PC-3 (cell line): ENCODE results near the gene GRIPAP1. TPM values are rescaled to one million over a fixed set of nuclear protein-coding genes. Genes with fewer than 3 reads are reported as not detected.

Experiments used
- ATAC-seq: fragments of 200-7000 bp; cut with Tn5 transposase; 2 replicates; pipeline ENCODE4 v1.9.1; 2020; ENCODE audit warnings: mild to moderate bottlenecking, moderate library complexity
- BruUV-seq: library from RNA; stranded (reverse); fragments of 400-500 nt; replicated peaks from 2 replicates; lab custom pipeline; 2021; lab: Mats Ljungman, UMichigan
- CTCF ChIA-PET: fragments of 300-600 bp; sonication (Branson Sonifier 250); formaldehyde crosslinking; loops from one replicate; lab custom pipeline; 2022; ENCODE audit warnings: antibody characterized with exemption; lab: Charles Lee
- POLR2A ChIA-PET: fragments of 300-600 bp; sonication (Branson Sonifier 250); formaldehyde crosslinking; loops from one replicate; lab custom pipeline; 2022; ENCODE audit warnings: antibody characterized with exemption; ENCODE audit not compliant: unreplicated experiment; lab: Charles Lee
- DNase-seq: peaks from one replicate; pipeline ENCODE4 v3.0.0-alpha.2; 2015
- H2AFZ ChIP-seq: fragments of 300-600 bp; sonication (generic); 2 replicates; pipeline ENCODE4 v1.6.0; 2016; ENCODE audit warnings: antibody characterized with exemption, low read length
- H3F3A ChIP-seq: fragments of 300-600 bp; sonication (generic); one replicate; pipeline ENCODE4 v1.6.0; 2017; ENCODE audit warnings: antibody characterized with exemption, low read length, control low read depth, mild to moderate bottlenecking; ENCODE audit not compliant: unreplicated experiment
- H3K27ac ChIP-seq: fragments of 300-600 bp; sonication (generic); 2 replicates; pipeline ENCODE4 v1.5.1; 2016; ENCODE audit warnings: mild to moderate bottlenecking, low read length
- H3K27me3 ChIP-seq: fragments of 300-600 bp; sonication (generic); 2 replicates; pipeline ENCODE4 v1.6.1; 2016; ENCODE audit warnings: low read length, mixed read lengths
- H3K36me3 ChIP-seq: fragments of 300-600 bp; sonication (generic); 2 replicates; pipeline ENCODE4 v1.6.1; 2016; ENCODE audit warnings: low read depth, mixed run types, low read length, mixed read lengths
- H3K4me1 ChIP-seq: fragments of 300-600 bp; sonication (generic); 2 replicates; pipeline ENCODE4 v1.5.1; 2016; ENCODE audit warnings: low read length; ENCODE audit not compliant: insufficient read depth
- H3K4me2 ChIP-seq: fragments of 300-600 bp; sonication (generic); 2 replicates; pipeline ENCODE4 v1.6.0; 2016; ENCODE audit warnings: low read length
- H3K4me3 ChIP-seq: fragments of 300-600 bp; sonication (generic); 2 replicates; pipeline ENCODE4 v1.5.1; 2016; ENCODE audit warnings: mild to moderate bottlenecking, low read length, mixed read lengths
- H3K79me2 ChIP-seq: fragments of 300-600 bp; sonication (generic); 2 replicates; pipeline ENCODE4 v1.6.1; 2017; ENCODE audit warnings: low read length, mixed read lengths
- H3K9ac ChIP-seq: fragments of 300-600 bp; sonication (generic); 2 replicates; pipeline ENCODE4 v1.6.0; 2016; ENCODE audit warnings: mild to moderate bottlenecking, low read length
- H3K9me2 ChIP-seq: fragments of 300-600 bp; sonication (generic); replicated peaks from 2 replicates; pipeline ENCODE4 v1.6.1; 2016; ENCODE audit warnings: mixed run types, low read length, mixed read lengths
- H3K9me3 ChIP-seq: fragments of 300-600 bp; sonication (generic); 2 replicates; pipeline ENCODE4 v1.6.1; 2016; ENCODE audit warnings: low read length, mixed read lengths
- H4K20me1 ChIP-seq: fragments of 300-600 bp; sonication (generic); 2 replicates; pipeline ENCODE4 v1.6.1; 2016; ENCODE audit warnings: low read length, mixed read lengths
- EZH2 ChIP-seq: fragments of 300-600 bp; sonication (generic); IDR thresholded peaks from one replicate; pipeline ENCODE4 v1.6.1; 2017; ENCODE audit warnings: antibody characterized with exemption, mild to moderate bottlenecking, low read length; ENCODE audit not compliant: unreplicated experiment
- EZH2phosphoT487 ChIP-seq: fragments of 300-600 bp; sonication (generic); IDR thresholded peaks from 2 replicates; pipeline ENCODE4 v1.6.1; 2018; ENCODE audit warnings: mild to moderate bottlenecking, antibody characterized with exemption, low read length, borderline replicate concordance
- intact Hi-C: fragments of 100-400 bp; cut with micrococcal nuclease; formaldehyde crosslinking; loops from 2 replicates; pipeline ENCODE4 v1.9.0; 2023
- total RNA-seq: library from RNA; depleted of rRNA; stranded (reverse); fragments of >200 nt; gene quantifications from 2 replicates; pipeline ENCODE4 v1.2.3, GENCODE V29; 2014
- TF ChIP-seq, protein P1 (sequence below): fragments of 300-600 bp; sonication (generic); conservative IDR thresholded peaks from 2 replicates; pipeline ENCODE4 v1.5.1; 2017; ENCODE audit warnings: antibody characterized with exemption, low read depth, mild to moderate bottlenecking, low read length

Gene GRIPAP1
- total RNA-seq, 1 experiment from 2014 or later = 31.1 TPM

DNA sequence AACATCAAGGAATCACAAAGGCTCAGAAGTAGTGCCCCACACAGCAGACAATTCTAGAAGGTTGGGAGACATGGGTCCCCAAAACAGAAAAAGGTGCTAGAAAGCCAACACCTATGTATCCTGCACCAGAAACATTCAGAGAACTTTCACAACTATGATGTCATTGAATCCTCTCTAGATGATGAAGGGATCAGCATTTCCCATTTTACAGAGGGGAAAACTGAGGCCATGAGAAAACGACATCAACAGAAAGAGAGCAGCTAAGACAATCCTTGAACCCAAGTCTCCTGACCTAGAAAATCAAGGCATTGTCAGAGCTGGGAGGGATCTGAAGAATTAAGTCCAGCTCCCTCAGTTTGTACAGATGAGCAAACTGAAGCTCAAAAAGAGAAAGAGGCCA, 33.7 kb downstream of the GRIPAP1 start:
- Histone ChIP-seq H3K4me1 (no peaks in the 10 kb centered on the region), H3K4me3 (no peak overlapping the region), H3F3A (no peaks in the 10 kb centered on the region), H3K9me3 (no peaks in the 10 kb centered on the region), H3K79me2 (no peaks in the 10 kb centered on the region), H2AFZ (no peak overlapping the region), H3K27me3 (no peaks in the 10 kb centered on the region), H3K9me2 (no peaks in the 10 kb centered on the region), H3K27ac (no peak overlapping the region), H3K9ac (no peak overlapping the region), H3K4me2 (no peak overlapping the region), H3K36me3 (no peaks in the 10 kb centered on the region), H4K20me1 (no peaks in the 10 kb centered on the region)
- CTCF ChIA-PET = no interaction called here
- no peak for TF ChIP-seq EZH2phosphoT487
- TF ChIP-seq EZH2 = no peak
- TF ChIP-seq, protein P1, sequence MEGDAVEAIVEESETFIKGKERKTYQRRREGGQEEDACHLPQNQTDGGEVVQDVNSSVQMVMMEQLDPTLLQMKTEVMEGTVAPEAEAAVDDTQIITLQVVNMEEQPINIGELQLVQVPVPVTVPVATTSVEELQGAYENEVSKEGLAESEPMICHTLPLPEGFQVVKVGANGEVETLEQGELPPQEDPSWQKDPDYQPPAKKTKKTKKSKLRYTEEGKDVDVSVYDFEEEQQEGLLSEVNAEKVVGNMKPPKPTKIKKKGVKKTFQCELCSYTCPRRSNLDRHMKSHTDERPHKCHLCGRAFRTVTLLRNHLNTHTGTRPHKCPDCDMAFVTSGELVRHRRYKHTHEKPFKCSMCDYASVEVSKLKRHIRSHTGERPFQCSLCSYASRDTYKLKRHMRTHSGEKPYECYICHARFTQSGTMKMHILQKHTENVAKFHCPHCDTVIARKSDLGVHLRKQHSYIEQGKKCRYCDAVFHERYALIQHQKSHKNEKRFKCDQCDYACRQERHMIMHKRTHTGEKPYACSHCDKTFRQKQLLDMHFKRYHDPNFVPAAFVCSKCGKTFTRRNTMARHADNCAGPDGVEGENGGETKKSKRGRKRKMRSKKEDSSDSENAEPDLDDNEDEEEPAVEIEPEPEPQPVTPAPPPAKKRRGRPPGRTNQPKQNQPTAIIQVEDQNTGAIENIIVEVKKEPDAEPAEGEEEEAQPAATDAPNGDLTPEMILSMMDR = no peak
- no peak for DNase-seq
- POLR2A ChIA-PET = no interaction called here
- intact Hi-C loops = no loop called here
- no peak for ATAC-seq
- BruUV-seq = no TSS peak

DNA sequence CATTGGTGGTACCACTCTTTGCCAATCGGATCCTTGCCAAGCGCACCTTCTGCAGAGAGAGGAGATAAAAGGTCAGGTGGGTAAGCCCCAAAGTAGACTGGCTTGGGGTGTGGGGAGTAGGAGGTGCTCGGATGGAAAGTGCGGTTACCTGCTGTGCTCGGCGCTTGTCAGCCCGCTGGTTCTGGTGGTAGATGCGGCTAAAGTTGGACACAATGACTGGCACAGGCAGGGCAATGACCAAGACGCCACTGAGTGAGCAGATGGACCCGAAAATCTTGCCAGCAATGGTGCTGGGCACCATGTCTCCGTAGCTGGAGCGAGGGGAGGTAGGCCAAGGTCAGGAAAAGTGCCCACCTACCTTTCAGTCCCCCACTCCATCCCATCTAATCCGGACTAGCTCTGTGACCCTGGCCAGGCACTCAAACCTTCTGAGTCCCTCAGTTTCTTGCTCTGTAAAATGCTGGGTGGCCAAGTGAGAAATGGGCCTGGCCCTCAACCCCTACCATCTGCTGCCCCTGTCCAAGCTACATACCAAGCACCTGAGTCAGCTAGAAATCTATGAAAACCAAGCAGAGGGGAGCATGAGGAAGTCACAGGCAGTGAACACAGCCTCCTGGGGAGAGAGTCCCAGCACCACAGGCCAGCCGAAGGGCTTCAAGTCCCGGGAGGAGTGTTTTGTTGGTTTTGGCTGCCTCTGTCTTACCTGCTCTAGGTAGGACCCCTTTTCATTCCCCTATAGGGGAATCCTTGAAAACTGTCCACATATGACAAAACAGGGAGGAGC, 35.1 kb downstream of the GRIPAP1 start:
- H3K27me3 ChIP-seq = no peaks in the 10 kb centered on the region
- H3K27ac ChIP-seq = no peak overlapping the region
- H3K9me3 ChIP-seq = no peaks in the 10 kb centered on the region
- BruUV-seq = no TSS peak
- no peak overlapping the region for H3K4me3 ChIP-seq
- no peaks in the 10 kb centered on the region for H3K4me1 ChIP-seq
- intact Hi-C loops = no loop called here
- H3K79me2 ChIP-seq = no peaks in the 10 kb centered on the region
- no peaks in the 10 kb centered on the region for H3F3A ChIP-seq
- H3K4me2 ChIP-seq = no peak overlapping the region
- no peak overlapping the region for H3K9ac ChIP-seq
- H3K9me2 ChIP-seq = no peaks in the 10 kb centered on the region
- H4K20me1 ChIP-seq = no peaks in the 10 kb centered on the region
- TF ChIP-seq EZH2 (no peak), EZH2phosphoT487 (no peak)
- TF ChIP-seq, protein P1 = no peak
- no peak overlapping the region for H2AFZ ChIP-seq
- ATAC-seq = peak; percentile 31; the same call in 1 of the 2 replicates
- ChIA-PET CTCF (no interaction called here), POLR2A (no interaction called here)
- no peaks in the 10 kb centered on the region for H3K36me3 ChIP-seq
- DNase-seq = peak; percentile 33

DNA sequence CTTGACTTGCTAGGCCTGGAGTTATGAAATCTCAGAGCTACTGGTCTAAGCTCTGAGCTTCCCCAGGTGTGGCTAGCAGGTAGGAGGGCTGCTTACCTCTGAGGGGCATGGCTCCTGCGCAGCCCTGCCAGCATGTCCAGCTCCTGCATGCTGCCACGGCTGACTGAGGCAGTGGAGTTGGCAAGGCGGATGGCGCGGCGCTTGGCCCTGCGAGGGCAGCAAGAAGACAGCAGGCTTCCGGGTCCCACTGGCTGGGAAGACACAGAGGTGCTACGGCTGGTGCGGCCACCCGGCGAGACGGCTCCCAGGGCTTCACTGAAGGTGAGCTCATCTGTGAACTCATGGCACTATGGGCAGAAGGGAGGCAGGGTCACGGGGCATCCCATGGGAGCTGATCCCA, 36.1 kb downstream of the GRIPAP1 start:
- CTCF ChIA-PET = no interaction called here
- intact Hi-C loops = no loop called here
- Histone ChIP-seq H3K36me3 (no peaks in the 10 kb centered on the region), H3F3A (no peaks in the 10 kb centered on the region), H3K9ac (no peak overlapping the region), H3K79me2 (no peaks in the 10 kb centered on the region), H3K9me3 (no peaks in the 10 kb centered on the region), H3K4me2 (no peak overlapping the region), H3K9me2 (no peaks in the 10 kb centered on the region), H3K27me3 (no peaks in the 10 kb centered on the region), H2AFZ (no peak overlapping the region), H3K4me1 (no peaks in the 10 kb centered on the region), H4K20me1 (no peaks in the 10 kb centered on the region), H3K27ac (no peak overlapping the region), H3K4me3 (no peak overlapping the region)
- no peak for ATAC-seq
- DNase-seq = no peak
- POLR2A ChIA-PET = no interaction called here
- no peak for TF ChIP-seq EZH2
- TF ChIP-seq, protein P1 = no peak
- no peak for TF ChIP-seq EZH2phosphoT487
- no TSS peak for BruUV-seq
